SK-N-MC (cell line): ENCODE results near the gene ZNF862.

Source experiments
- EZH2 ChIP-seq: fragments of 200-600 bp; sonication (generic); IDR thresholded peaks from one replicate; pipeline ENCODE4 v1.6.1; 2017; ENCODE audit warnings: antibody characterized with exemption
- FOXP2 ChIP-seq: optimal IDR thresholded peaks from 2 replicates; pipeline ENCODE3; 2011; ENCODE audit warnings: mild to moderate bottlenecking, moderate library complexity; ENCODE audit not compliant: insufficient read depth; ENCODE audit errors: extremely low read length, control extremely low read depth
- POLR2AphosphoS5 ChIP-seq: IDR thresholded peaks from 2 replicates; pipeline ENCODE4 v1.6.1; 2012; ENCODE audit warnings: mild to moderate bottlenecking, low read depth, low read length, borderline replicate concordance

DNA sequence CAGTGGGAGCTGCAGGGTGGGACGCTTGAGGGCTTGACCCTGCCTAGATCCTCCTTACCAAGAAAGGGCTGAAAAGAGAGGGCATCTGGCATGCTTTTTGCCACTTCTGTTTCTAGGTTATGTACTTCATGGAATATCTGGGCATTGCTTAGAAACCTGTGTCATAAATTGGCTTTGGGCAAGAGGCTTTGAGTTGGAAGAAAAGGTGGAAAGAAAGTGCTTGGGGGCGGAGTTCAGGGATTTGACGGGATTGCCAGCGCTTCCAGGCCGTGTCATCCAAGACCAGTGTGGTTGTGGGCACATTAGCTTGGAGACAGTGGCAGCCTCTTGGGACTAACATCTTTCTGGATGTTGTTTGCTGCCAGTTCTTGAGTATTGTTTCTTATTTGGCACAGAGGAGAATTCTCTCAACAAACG lies 825 bp downstream of the ZNF862 start:
- TF ChIP-seq EZH2 (no peak), POLR2AphosphoS5 (no peak), FOXP2 (no peak)
